ENCODE results near the gene HCN4.

GRCh38 chr15:73386238-73386637, 17.5 kb upstream of the HCN4 start:
- TF ChIP-seq CTCF (IDR thresholded peaks at IDR 0.05; ENCODE audit: extremely low read depth in 1 of 2, insufficient read depth in 1 of 2, low read depth in 1 of 2, low read length in 2 of 2) (no peak), POLR2AphosphoS5 (IDR thresholded peaks at IDR 0.05; ENCODE audit: insufficient read depth, low read depth, low read length) (no peak), POLR2A (IDR thresholded peaks at IDR 0.05; ENCODE audit: low read depth, low read length) (no peak), JUN (IDR thresholded peaks at IDR 0.05; ENCODE audit: borderline replicate concordance, insufficient read depth, insufficient read length, low read depth) (no peak), EZH2 (IDR thresholded peaks at IDR 0.05; ENCODE audit: borderline replicate concordance, low read depth, low read length, severe bottlenecking) (no peak)

All from endothelial cell of umbilical vein (primary cell).